Osteoblast (primary cell): ENCODE data around the gene ADCY7. TPM values are rescaled to one million over a fixed set of nuclear protein-coding genes. Genes with fewer than 3 reads are reported as not detected.

Source experiments
- DNase-seq: peaks from one replicate; pipeline ENCODE4 v3.0.0; 2011; ENCODE audit warnings: low spot score, mixed read lengths; ENCODE audit not compliant: insufficient read length; ENCODE audit errors: missing footprints
- H2AFZ ChIP-seq: 2 replicates; pipeline ENCODE4 v1.6.0; 2011; ENCODE audit warnings: mild to moderate bottlenecking, low read length
- H3K27ac ChIP-seq: 2 replicates; pipeline ENCODE4 v1.5.1; 2011; ENCODE audit warnings: mild to moderate bottlenecking, low read depth, low read length, moderate library complexity
- H3K27me3 ChIP-seq: 2 replicates; pipeline ENCODE4 v1.6.0; 2012; ENCODE audit warnings: mild to moderate bottlenecking, control low read depth, inconsistent platforms, low read length, moderate library complexity; ENCODE audit not compliant: insufficient read depth
- H3K36me3 ChIP-seq: 2 replicates; pipeline ENCODE4 v1.5.1; 2011; ENCODE audit warnings: mild to moderate bottlenecking, low read length, control low read depth, moderate library complexity; ENCODE audit not compliant: insufficient read depth
- H3K4me1 ChIP-seq: 2 replicates; pipeline ENCODE4 v1.5.1; 2011; ENCODE audit warnings: mild to moderate bottlenecking, low read length, control low read depth, moderate library complexity; ENCODE audit not compliant: insufficient read depth
- H3K4me2 ChIP-seq: 2 replicates; pipeline ENCODE4 v1.6.0; 2011; ENCODE audit warnings: mild to moderate bottlenecking, low read length; ENCODE audit not compliant: insufficient read depth
- H3K4me3 ChIP-seq: fragments of 200-600 bp; sonication (generic); 3 replicates; pipeline ENCODE4 v1.5.1; 2012; ENCODE audit warnings: mild to moderate bottlenecking, low read length, inconsistent platforms; ENCODE audit not compliant: insufficient read depth
- H3K79me2 ChIP-seq: 2 replicates; pipeline ENCODE4 v1.6.0; 2012; ENCODE audit warnings: mild to moderate bottlenecking, low read length, control low read depth, inconsistent platforms; ENCODE audit not compliant: insufficient read depth
- H3K9me3 ChIP-seq: 2 replicates; pipeline ENCODE4 v1.5.1; 2011; ENCODE audit warnings: low read depth, low read length, control low read depth
- H4K20me1 ChIP-seq: 2 replicates; pipeline ENCODE4 v1.6.0; 2012; ENCODE audit warnings: mild to moderate bottlenecking, low read length, control low read depth; ENCODE audit not compliant: insufficient read depth
- CTCF ChIP-seq: IDR thresholded peaks from 2 replicates; pipeline ENCODE4 v1.5.1; 2011; ENCODE audit warnings: mild to moderate bottlenecking, low read depth, low read length, moderate library complexity; ENCODE audit errors: extremely low read depth
- total RNA-seq: library from RNA; depleted of rRNA; stranded (reverse); fragments of >200 nt; gene quantifications from 2 replicates; pipeline ENCODE4 v1.2.3, GENCODE V29; 2012

The ADCY7 gene
- total RNA-seq, 1 donor, result 51.0 TPM

DNA sequence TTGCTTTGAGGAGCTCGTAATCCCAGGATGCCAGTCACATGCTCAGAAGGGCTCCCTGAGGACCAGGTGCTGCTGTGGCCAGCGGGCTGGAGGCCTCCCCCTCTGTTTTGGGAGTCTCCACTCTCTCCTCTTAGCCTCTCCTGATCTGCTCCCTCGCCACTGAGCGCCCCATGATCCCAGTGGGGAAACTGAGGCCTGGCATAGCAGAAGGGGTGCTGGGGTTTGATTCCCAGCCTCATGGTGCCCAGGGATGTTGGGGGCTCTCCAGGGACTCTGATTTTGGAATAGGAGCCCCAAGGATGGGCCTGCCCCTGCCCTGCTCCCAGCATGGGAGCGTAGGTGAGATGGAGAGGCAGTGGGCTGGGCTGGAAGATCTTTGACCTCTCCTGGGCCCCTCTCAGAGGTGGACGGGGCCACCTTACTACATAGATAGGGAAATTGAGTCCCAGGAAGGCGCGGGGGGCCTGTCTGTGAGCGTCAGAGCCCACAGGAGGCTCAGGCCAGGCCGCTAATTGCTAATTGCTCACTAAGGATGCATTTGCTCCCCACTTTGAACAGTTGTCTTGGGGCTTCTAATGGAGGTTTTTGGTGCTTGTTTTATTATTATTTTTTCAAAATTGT lies 525 bp upstream of the ADCY7 start:
- Histone ChIP-seq H3K9me3 (no peaks in the 10 kb centered on the region), H3K36me3 (no peaks in the 10 kb centered on the region), H3K4me3 (peak overlapping the region; percentile 75), H3K27ac (peak overlapping the region; percentile 87), H4K20me1 (peaks cover 14% of the 10 kb centered on the region), H2AFZ (peak overlapping the region; percentile 81), H3K79me2 (peaks cover 59% of the 10 kb centered on the region), H3K27me3 (no peaks in the 10 kb centered on the region), H3K4me1 (peaks cover 28% of the 10 kb centered on the region), H3K4me2 (peak overlapping the region; percentile 91)
- DNase-seq, result peak; percentile 53
- no peak for TF ChIP-seq CTCF

- no peaks in the 10 kb centered on the region for H3K36me3 ChIP-seq
- H3K79me2 ChIP-seq, result peaks cover 56% of the 10 kb centered on the region
- no peak overlapping the region for H2AFZ ChIP-seq
- H3K4me2 ChIP-seq, result peak overlapping the region; percentile 91
- H3K4me1 ChIP-seq, result peaks cover 23% of the 10 kb centered on the region
- TF ChIP-seq CTCF, result no peak
- peak overlapping the region; percentile 87 for H3K27ac ChIP-seq
- H3K9me3 ChIP-seq, result no peaks in the 10 kb centered on the region
- peak overlapping the region; percentile 75 for H3K4me3 ChIP-seq
- no peaks in the 10 kb centered on the region for H3K27me3 ChIP-seq
- DNase-seq, result peak; percentile 67
- H4K20me1 ChIP-seq, result peaks cover 16% of the 10 kb centered on the region
Observed at GRCh38 chr16:50267151-50267631, 840 bp downstream of the ADCY7 start.

- H3K36me3 ChIP-seq, result no peaks in the 10 kb centered on the region
- H4K20me1 ChIP-seq, result peaks cover 21% of the 10 kb centered on the region
- H3K4me2 ChIP-seq, result peak overlapping the region; percentile 91
- no peaks in the 10 kb centered on the region for H3K27me3 ChIP-seq
- H2AFZ ChIP-seq, result no peak overlapping the region
- no peaks in the 10 kb centered on the region for H3K9me3 ChIP-seq
- H3K79me2 ChIP-seq, result peaks cover 59% of the 10 kb centered on the region
- peaks cover 23% of the 10 kb centered on the region for H3K4me1 ChIP-seq
- no peak for TF ChIP-seq CTCF
- H3K27ac ChIP-seq, result peak overlapping the region; percentile 87
- no peak overlapping the region for H3K4me3 ChIP-seq
- DNase-seq, result peak; percentile 58
Observed at GRCh38 chr16:50267651-50268050, 1.3 kb downstream of the ADCY7 start.

DNA sequence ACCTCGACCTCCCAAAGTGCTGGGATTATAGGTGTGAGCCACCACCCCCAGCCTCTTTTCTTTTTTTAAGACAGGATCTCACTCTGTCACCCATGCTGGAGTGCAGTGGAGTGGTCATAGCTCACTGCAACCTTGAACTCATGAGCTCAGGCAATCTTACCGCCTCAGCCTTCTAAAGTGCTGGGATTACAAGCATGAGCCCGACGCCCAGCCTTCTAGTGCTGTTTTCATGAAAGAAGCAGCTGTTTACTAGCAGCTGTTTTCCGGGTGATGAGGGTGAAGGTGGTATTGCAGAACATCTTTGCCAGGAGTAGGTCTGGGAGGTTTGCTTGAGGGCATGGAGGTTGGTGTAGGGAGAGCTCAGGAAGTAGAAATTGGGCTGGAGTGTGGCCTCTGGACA lies 2.0 kb downstream of the ADCY7 start:
- H3K36me3 ChIP-seq, result no peaks in the 10 kb centered on the region
- no peak overlapping the region for H3K4me2 ChIP-seq
- H3K4me3 ChIP-seq, result no peak overlapping the region
- no peak overlapping the region for H3K27ac ChIP-seq
- H3K9me3 ChIP-seq, result no peaks in the 10 kb centered on the region
- peaks cover 28% of the 10 kb centered on the region for H4K20me1 ChIP-seq
- H3K79me2 ChIP-seq, result peaks cover 63% of the 10 kb centered on the region
- H3K27me3 ChIP-seq, result no peaks in the 10 kb centered on the region
- peaks cover 23% of the 10 kb centered on the region for H3K4me1 ChIP-seq
- H2AFZ ChIP-seq, result no peak overlapping the region
- no peak for TF ChIP-seq CTCF
- no peak for DNase-seq
